Muscle of leg (tissue), 11 donors: ENCODE results near the gene OR5AC2. TPM values are rescaled to one million over a fixed set of nuclear protein-coding genes. Genes with fewer than 3 reads are reported as not detected.

Experiments
- DNase-seq: peaks from one replicate; pipeline ENCODE4 v3.0.0; 2013
- H3K27ac ChIP-seq: one replicate; pipeline ENCODE4 v1.5.1; 2013; ENCODE audit warnings: mild to moderate bottlenecking, low read length, control low read depth
- H3K27me3 ChIP-seq: one replicate; pipeline ENCODE4 v1.6.1; 2013; ENCODE audit warnings: low read length; ENCODE audit not compliant: control insufficient read depth, insufficient read depth
- H3K36me3 ChIP-seq: one replicate; pipeline ENCODE4 v1.6.1; 2013; ENCODE audit warnings: low read length; ENCODE audit not compliant: control insufficient read depth, insufficient read depth
- H3K4me1 ChIP-seq: one replicate; pipeline ENCODE4 v1.6.1; 2013; ENCODE audit warnings: low read length; ENCODE audit not compliant: control insufficient read depth, insufficient read depth
- H3K4me3 ChIP-seq: one replicate; pipeline ENCODE4 v1.5.1; 2013; ENCODE audit warnings: low read length, control low read depth
- H3K9me3 ChIP-seq: replicated peaks from 2 replicates; pipeline ENCODE4 v1.6.1; 2013; ENCODE audit warnings: low read depth, low read length; ENCODE audit not compliant: control insufficient read depth
- WGBS: methylation state at CpG from one replicate; pipeline ENCODE4 v1.1.5; 2013; ENCODE audit warnings: missing lambda C conversion rate; ENCODE audit not compliant: insufficient coverage; 5-methylcytosine and 5-hydroxymethylcytosine counted together
- polyA plus RNA-seq, 8 donors: library from polyadenylated mRNA; unstranded; fragments of 120-200 nt; gene quantifications; one replicate each; pipeline versions ENCODE4 v1.2.1 to v1.2.3, GENCODE V29; 2013; ENCODE audit warnings: inconsistent platforms in 1 of 8, low replicate concordance in 1 of 8; ENCODE audit not compliant: insufficient read length in 8 of 8, insufficient read depth in 1 of 8
- total RNA-seq: library from RNA; stranded (reverse); fragments of 120-200 nt; gene quantifications from one replicate; pipeline ENCODE4 v1.2.4, GENCODE V29; 2013

The OR5AC2 gene
- total and polyA plus RNA-seq, 9 donors, result not detected

GRCh38 chr3:98068824-98069223, 18.1 kb upstream of the OR5AC2 start:
- no peaks in the 10 kb centered on the region for H3K27me3 ChIP-seq
- H3K27ac ChIP-seq, result no peak overlapping the region
- no peaks in the 10 kb centered on the region for H3K4me1 ChIP-seq
- H3K4me3 ChIP-seq, result no peak overlapping the region
- no peaks in the 10 kb centered on the region for H3K9me3 ChIP-seq
- H3K36me3 ChIP-seq, result no peaks in the 10 kb centered on the region
- WGBS, result no CpG with 5 or more reads among the region's 2 CpGs
- no peak for DNase-seq

- Histone ChIP-seq H3K4me3 (no peak overlapping the region), H3K27ac (no peak overlapping the region), H3K36me3 (no peaks in the 10 kb centered on the region), H3K9me3 (no peaks in the 10 kb centered on the region), H3K4me1 (no peaks in the 10 kb centered on the region), H3K27me3 (no peaks in the 10 kb centered on the region)
- WGBS, result no CpG with 5 or more reads among the region's 2 CpGs
- no peak for DNase-seq
Observed at GRCh38 chr3:98070840-98071239, 16.1 kb upstream of the OR5AC2 start.

DNA sequence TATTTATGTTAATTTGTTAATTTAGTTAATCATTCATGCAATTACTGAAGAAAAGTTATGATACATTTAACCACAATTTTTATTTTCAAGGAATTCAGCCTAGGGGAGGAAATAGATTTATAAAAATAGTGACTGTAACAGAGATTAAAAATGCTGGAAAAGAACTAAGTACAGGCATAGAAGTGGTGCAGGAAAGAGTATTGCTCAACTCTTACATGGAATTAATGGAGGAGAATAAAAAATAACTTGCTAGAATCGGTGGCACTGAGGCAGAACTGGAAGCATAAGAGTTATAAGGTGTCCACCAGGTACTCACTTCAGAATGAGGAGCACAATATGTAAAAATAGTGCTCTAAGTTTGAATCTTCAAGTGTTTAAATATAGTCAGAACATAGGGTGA, 13.5 kb upstream of the OR5AC2 start:
- Histone ChIP-seq H3K27ac (no peak overlapping the region), H3K4me3 (no peak overlapping the region), H3K27me3 (no peaks in the 10 kb centered on the region), H3K4me1 (no peaks in the 10 kb centered on the region), H3K36me3 (no peaks in the 10 kb centered on the region), H3K9me3 (no peaks in the 10 kb centered on the region)
- 33% methylated on average over 1 of the region's 1 CpG for WGBS
- DNase-seq, result no peak

GRCh38 chr3:98095882-98096281, 8.9 kb downstream of the OR5AC2 start:
- H3K36me3 ChIP-seq, result no peaks in the 10 kb centered on the region
- H3K9me3 ChIP-seq, result no peaks in the 10 kb centered on the region
- no peak for DNase-seq
- H3K4me3 ChIP-seq, result no peak overlapping the region
- WGBS, result 95% methylated on average over 4 of the region's 5 CpGs
- H3K27me3 ChIP-seq, result no peaks in the 10 kb centered on the region
- H3K27ac ChIP-seq, result no peak overlapping the region
- no peaks in the 10 kb centered on the region for H3K4me1 ChIP-seq

DNA sequence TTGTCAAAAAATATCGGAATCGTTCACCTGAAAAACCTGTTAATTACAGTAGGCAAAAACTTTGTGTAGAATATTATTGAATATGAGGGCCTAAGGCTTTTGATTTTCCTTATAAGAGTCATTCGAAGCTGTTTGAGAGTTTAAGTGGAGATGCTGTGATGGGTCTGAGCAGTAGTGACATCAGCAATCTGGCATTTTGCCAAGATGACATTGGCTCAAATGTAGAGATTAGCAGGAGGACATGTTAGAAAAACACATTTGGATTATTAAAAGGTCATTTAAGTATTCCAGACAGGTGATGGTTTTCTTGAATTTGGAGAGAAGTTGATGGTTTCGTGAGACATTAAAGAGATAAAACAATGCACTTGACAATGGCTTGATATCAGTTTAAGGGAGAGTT, 12.9 kb downstream of the OR5AC2 start:
- no peaks in the 10 kb centered on the region for H3K9me3 ChIP-seq
- no peak for DNase-seq
- no peak overlapping the region for H3K27ac ChIP-seq
- WGBS, result 100% methylated on average over 1 of the region's 4 CpGs
- no peaks in the 10 kb centered on the region for H3K4me1 ChIP-seq
- no peaks in the 10 kb centered on the region for H3K36me3 ChIP-seq
- H3K4me3 ChIP-seq, result no peak overlapping the region
- H3K27me3 ChIP-seq, result no peaks in the 10 kb centered on the region

GRCh38 chr3:98108162-98108561, 21.2 kb downstream of the OR5AC2 start:
- H3K27me3 ChIP-seq, result no peaks in the 10 kb centered on the region
- no peaks in the 10 kb centered on the region for H3K36me3 ChIP-seq
- H3K27ac ChIP-seq, result no peak overlapping the region
- H3K9me3 ChIP-seq, result peaks cover 10% of the 10 kb centered on the region
- DNase-seq, result no peak
- H3K4me3 ChIP-seq, result no peak overlapping the region
- H3K4me1 ChIP-seq, result no peaks in the 10 kb centered on the region
- WGBS, result no CpG with 5 or more reads among the region's 1 CpG

GRCh38 chr3:98109807-98110549, 23.0 kb downstream of the OR5AC2 start:
- H3K9me3 ChIP-seq, result peaks cover 17% of the 10 kb centered on the region
- DNase-seq, result no peak

GRCh38 chr3:98110550-98110908, 23.6 kb downstream of the OR5AC2 start:
- DNase-seq, result no peak
- H3K27me3 ChIP-seq, result no peaks in the 10 kb centered on the region
- H3K4me3 ChIP-seq, result no peak overlapping the region
- H3K4me1 ChIP-seq, result no peaks in the 10 kb centered on the region
- H3K36me3 ChIP-seq, result no peaks in the 10 kb centered on the region
- H3K27ac ChIP-seq, result no peak overlapping the region
- H3K9me3 ChIP-seq, result peaks cover 17% of the 10 kb centered on the region

More at GRCh38 chr3:98109807-98110549, 23.0 kb downstream of the OR5AC2 start:
- Histone ChIP-seq H3K4me3 (no peak overlapping the region), H3K27me3 (no peaks in the 10 kb centered on the region), H3K36me3 (no peaks in the 10 kb centered on the region), H3K27ac (no peak overlapping the region), H3K4me1 (no peaks in the 10 kb centered on the region)
- 76% methylated on average over 3 of the region's 4 CpGs for WGBS

- no peak for DNase-seq
- Histone ChIP-seq H3K9me3 (peaks cover 26% of the 10 kb centered on the region), H3K36me3 (no peaks in the 10 kb centered on the region), H3K27ac (no peak overlapping the region), H3K4me1 (no peaks in the 10 kb centered on the region), H3K4me3 (no peak overlapping the region), H3K27me3 (no peaks in the 10 kb centered on the region)
- 57% methylated on average over 1 of the region's 3 CpGs for WGBS
Observed at GRCh38 chr3:98114264-98114663, 27.3 kb downstream of the OR5AC2 start.

GRCh38 chr3:98115717-98116116, 28.7 kb downstream of the OR5AC2 start:
- WGBS, result no CpG with 5 or more reads among the region's 1 CpG
- no peak for DNase-seq
- no peaks in the 10 kb centered on the region for H3K4me1 ChIP-seq
- H3K36me3 ChIP-seq, result no peaks in the 10 kb centered on the region
- H3K27ac ChIP-seq, result no peak overlapping the region
- H3K27me3 ChIP-seq, result no peaks in the 10 kb centered on the region
- H3K9me3 ChIP-seq, result peaks cover 19% of the 10 kb centered on the region
- no peak overlapping the region for H3K4me3 ChIP-seq

GRCh38 chr3:98130421-98130820, 43.4 kb downstream of the OR5AC2 start, which contains the start of gene OR5H1:
Gene OR5H1 (plus strand): TSS chr3:98130721. CDS start chr3:98132698, 1,977 bp downstream.
- Histone ChIP-seq H3K4me3 (no peak within 1 kb of the TSS), H3K27ac (no peak within 1 kb of the TSS), H3K27me3 (no peaks in the 10 kb centered on the region), H3K36me3 (no peaks in the 10 kb centered on the region), H3K9me3 (no peaks in the 10 kb centered on the region), H3K4me1 (no peaks in the 10 kb centered on the region)
- WGBS, result no CpG with 5 or more reads among the region's 1 CpG
- no peak for DNase-seq
